HepG2 (cell line): ENCODE measurements around the gene MGLL. TPM values are rescaled to one million over a fixed set of nuclear protein-coding genes. Genes with fewer than 3 reads are reported as not detected.

Source experiments
- ATAC-seq: fragments of 200-7000 bp; cut with Tn5 transposase; 3 replicates; pipeline ENCODE4 v1.9.1; 2020; ENCODE audit warnings: mild to moderate bottlenecking, moderate library complexity
- BruUV-seq: library from RNA; stranded (reverse); fragments of 400-500 nt; replicated peaks from 2 replicates; lab custom pipeline; 2021; lab: Mats Ljungman, UMichigan
- CTCF ChIA-PET: fragments of 300-600 bp; formaldehyde crosslinking; extraction: SDS; loops from one replicate; lab custom pipeline; 2021; ENCODE audit warnings: low total read pairs, inconsistent platforms, low intra/inter-chr PET ratio; lab: Yijun Ruan, JAX
- POLR2A ChIA-PET: fragments of 350-600 bp; sonication (Branson Sonifier 250); formaldehyde crosslinking; loops from one replicate; lab custom pipeline; 2020; ENCODE audit warnings: antibody characterized with exemption, inconsistent platforms; lab: Yijun Ruan, JAX
- DNase-seq: peaks from one replicate; pipeline ENCODE4 v3.0.0-alpha.2; 2015; ENCODE audit warnings: low spot score
- FAIRE-seq: peaks from 3 replicates; lab custom pipeline; 2011; peaks lifted over from hg19 to GRCh38; lab: Jason Lieb, UNC
- H2AFZ ChIP-seq: one replicate; pipeline ENCODE4 v1.6.1; 2011; ENCODE audit warnings: low read length, inconsistent platforms
- H3K27ac ChIP-seq: fragments of 300-600 bp; 3 replicates; pipeline ENCODE4 v1.8.0; 2011; ENCODE audit warnings: mixed run types, mild to moderate bottlenecking, mixed read lengths, low read length, inconsistent platforms; ENCODE audit not compliant: insufficient read depth; ENCODE audit errors: extremely low read length
- H3K27me3 ChIP-seq, 2 experiments: fragments of 200-600 bp in 1 of 2; 2 replicates in 1 of 2; 3 replicates in 1 of 2; pipeline versions ENCODE4 v1.6.0 to v1.8.0; 2011; ENCODE audit warnings: low read length in 2 of 2, mild to moderate bottlenecking in 2 of 2, moderate library complexity in 2 of 2, inconsistent platforms in 1 of 2; ENCODE audit not compliant: insufficient read depth in 2 of 2, control insufficient read depth in 1 of 2
- H3K36me3 ChIP-seq, 2 experiments: fragments of 200-600 bp in 1 of 2; replicated peaks in 1 of 2; 2 replicates in 1 of 2; 3 replicates in 1 of 2; pipeline versions ENCODE4 v1.5.1 to v1.8.0; 2011; ENCODE audit warnings: low read length in 2 of 2, inconsistent platforms in 1 of 2; ENCODE audit not compliant: insufficient read depth in 2 of 2, control insufficient read depth in 1 of 2
- H3K4me1 ChIP-seq: 2 replicates; pipeline ENCODE4 v1.5.1; 2012; ENCODE audit warnings: low read length, inconsistent platforms; ENCODE audit not compliant: insufficient read depth
- H3K4me2 ChIP-seq: 2 replicates; pipeline ENCODE4 v1.6.0; 2011; ENCODE audit warnings: low read depth, low read length, inconsistent platforms
- H3K4me3 ChIP-seq, 3 experiments: fragments of 200-600 bp in 1 of 3; sonication (generic), shearing (Covaris generic) in 1 of 3; replicated peaks in 1 of 3; 2 replicates each; pipeline ENCODE4 v1.5.1; 2011 to 2016; ENCODE audit warnings: low read length in 3 of 3, inconsistent platforms in 2 of 3, low read depth in 2 of 3, mild to moderate bottlenecking in 2 of 3, control low read depth in 1 of 3, mixed read lengths in 1 of 3; ENCODE audit not compliant: insufficient read depth in 1 of 3
- H3K79me2 ChIP-seq: one replicate; pipeline ENCODE4 v1.6.1; 2011; ENCODE audit warnings: low read length, inconsistent platforms; ENCODE audit not compliant: insufficient read depth
- H3K9ac ChIP-seq: 2 replicates; pipeline ENCODE4 v1.6.0; 2011; ENCODE audit warnings: mild to moderate bottlenecking, low read depth, low read length, inconsistent platforms; ENCODE audit not compliant: insufficient read depth
- H3K9me3 ChIP-seq: 2 replicates; pipeline ENCODE4 v1.5.1; 2012; ENCODE audit warnings: mild to moderate bottlenecking, low read length
- H4K20me1 ChIP-seq: 2 replicates; pipeline ENCODE4 v1.6.0; 2011; ENCODE audit warnings: inconsistent platforms, mild to moderate bottlenecking, low read length, moderate library complexity; ENCODE audit not compliant: insufficient read depth
- CREB1 ChIP-seq, 2 experiments: fragments of 450-650 bp in 1 of 2; IDR thresholded peaks; 2 replicates each; pipeline ENCODE4 v1.6.1; 2016 to 2017; ENCODE audit warnings: control low read depth in 1 of 2, mild to moderate bottlenecking in 1 of 2, missing compliant biosample characterization in 1 of 2, missing genetic modification characterization in 1 of 2
- GTF3A ChIP-seq: sonication (generic); formaldehyde crosslinking; conservative IDR thresholded peaks from 2 replicates; pipeline ENCODE4 v1.4.0; 2020; ENCODE audit warnings: mild to moderate bottlenecking, missing genetic modification reagents
- IKZF1 ChIP-seq: fragments of 450-650 bp; IDR thresholded peaks from 2 replicates; pipeline ENCODE4 v1.7.1; 2016
- MTF2 ChIP-seq: sonication (generic); formaldehyde crosslinking; IDR thresholded peaks from 2 replicates; pipeline ENCODE4 v1.5.0; 2020; ENCODE audit warnings: missing genetic modification reagents, borderline replicate concordance
- REPIN1 ChIP-seq: sonication (generic); formaldehyde crosslinking; IDR thresholded peaks from 2 replicates; pipeline ENCODE4 v1.8.0; 2022; ENCODE audit warnings: missing genetic modification reagents, low read depth, mild to moderate bottlenecking, borderline replicate concordance
- SNAI1 ChIP-seq: sonication (generic); formaldehyde crosslinking; IDR thresholded peaks from 2 replicates; pipeline ENCODE4 v1.5.0; 2020; ENCODE audit warnings: mild to moderate bottlenecking, missing genetic modification reagents, borderline replicate concordance
- ZMYM4 ChIP-seq: sonication (generic); formaldehyde crosslinking; IDR thresholded peaks from 2 replicates; pipeline ENCODE4 v1.8.1; 2023; ENCODE audit warnings: mild to moderate bottlenecking, missing genetic modification reagents
- ZNF264 ChIP-seq: sonication (generic); formaldehyde crosslinking; IDR thresholded peaks from 2 replicates; pipeline ENCODE4 v1.4.0; 2020; ENCODE audit warnings: missing genetic modification reagents
- ZNF530 ChIP-seq: sonication (generic); formaldehyde crosslinking; IDR thresholded peaks from 2 replicates; pipeline ENCODE4 v1.5.0; 2020; ENCODE audit warnings: low read depth, mild to moderate bottlenecking, missing genetic modification reagents
- ZNF710 ChIP-seq: sonication (generic); formaldehyde crosslinking; IDR thresholded peaks from 2 replicates; pipeline ENCODE4 v1.5.0; 2020; ENCODE audit warnings: mild to moderate bottlenecking, missing genetic modification reagents, borderline replicate concordance
- ZNF761 ChIP-seq: sonication (generic); formaldehyde crosslinking; conservative IDR thresholded peaks from 2 replicates; pipeline ENCODE4 v1.4.0; 2020; ENCODE audit warnings: mild to moderate bottlenecking, missing genetic modification reagents
- ZNF83 ChIP-seq: sonication (generic); formaldehyde crosslinking; IDR thresholded peaks from 2 replicates; pipeline ENCODE4 v1.4.0; 2020; ENCODE audit warnings: missing genetic modification reagents, mild to moderate bottlenecking, borderline replicate concordance
- WGBS: methylation state at CpG from one replicate; pipeline ENCODE4 v1.1.6; 2017; ENCODE audit warnings: low lambda C conversion rate; 5-methylcytosine and 5-hydroxymethylcytosine counted together
- in situ Hi-C: cut with HindIII; loops from 2 replicates; pipeline ENCODE4 v1.10.0; 2017; ENCODE audit warnings: low pct_unique_long_range_greater_than_20kb; ENCODE audit not compliant: extremely low pct_ligation_motif_present
- intact Hi-C: fragments of 100-400 bp; cut with micrococcal nuclease; formaldehyde crosslinking; loops from one replicate; pipeline ENCODE4 v1.10.0; 2022; ENCODE audit not compliant: unreplicated experiment
- polyA plus RNA-seq, 8 experiments: library from polyadenylated mRNA; depleted of rRNA in 3 of 8; stranded (reverse) in 7 of 8; unstranded in 1 of 8; fragments of >200 nt; fragmentation: Illumina TruSeq in 4 of 8; extraction: Trizol in 4 of 8; gene quantifications; 2 replicates each; pipeline versions ENCODE4 v1.2.1 to v1.2.3, GENCODE V29; 2011 to 2016; ENCODE audit warnings: low read depth in 4 of 8, missing spikeins in 1 of 8, mixed read lengths in 1 of 8; ENCODE audit not compliant: insufficient read depth in 1 of 8
- total RNA-seq, 5 experiments: library from RNA; depleted of rRNA; stranded (reverse); fragments of >200 nt; fragmentation: Illumina TruSeq; extraction: Trizol; gene quantifications; 2 replicates each; pipeline ENCODE4 v1.2.3, GENCODE V29; 2016; ENCODE audit warnings: low read depth in 1 of 5
- TF ChIP-seq, protein P1 (sequence below): sonication (generic); formaldehyde crosslinking; IDR thresholded peaks from 2 replicates; pipeline ENCODE4 v1.5.0; 2020; ENCODE audit warnings: mild to moderate bottlenecking, missing genetic modification reagents

Gene MGLL
- total and polyA plus RNA-seq, 2 of the 13 experiments (the other 11 are each of a cell fraction or from before 2014, with no cell fraction given), result not detected

DNA sequence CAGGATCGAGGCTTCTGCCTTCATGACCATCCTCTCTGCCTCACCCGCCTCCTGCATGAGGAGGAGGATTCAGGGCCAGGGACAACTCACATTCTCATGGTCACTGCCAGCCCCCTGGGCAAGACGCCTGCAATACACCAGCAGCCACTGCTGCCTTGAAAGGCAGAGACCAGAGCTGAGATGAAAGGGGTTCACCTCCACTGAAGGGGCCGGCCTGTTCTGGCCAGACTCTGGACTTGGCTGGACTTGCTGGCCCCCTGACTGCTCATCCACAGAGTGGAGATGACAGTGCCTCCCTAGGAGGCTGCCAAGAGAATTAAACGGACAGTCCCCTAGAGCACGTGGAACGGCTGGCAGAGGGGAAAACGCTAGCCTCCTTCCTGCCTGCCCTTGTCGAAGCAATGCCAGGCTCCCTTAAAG, 35.2 kb downstream of the MGLL start:
- Histone ChIP-seq H3K4me2 (no peak overlapping the region), H3K9me3 (no peaks in the 10 kb centered on the region), H3K36me3 (no peaks in the 10 kb centered on the region), H3K79me2 (no peaks in the 10 kb centered on the region), H3K9ac (no peak overlapping the region), H4K20me1 (no peaks in the 10 kb centered on the region), H3K4me1 (no peaks in the 10 kb centered on the region), H3K27ac (no peak overlapping the region), H3K27me3 (peaks cover 10 to 49% of the 10 kb centered on the region in 2 experiments; a peak in 4 of 5 replicates), H3K4me3 (no peak overlapping the region), H2AFZ (no peak overlapping the region)
- FAIRE-seq (no peak), DNase-seq (no peak), ATAC-seq (no peak)
- BruUV-seq, result no TSS peak
- in situ Hi-C loops, result no loop called here
- POLR2A ChIA-PET, result no interaction called here
- CTCF ChIA-PET, result no interaction called here
- 17% methylated on average over 9 of the region's 9 CpGs for WGBS
- TF ChIP-seq IKZF1, result no peak
- TF ChIP-seq ZNF761 (CRISPR knock-in tag), result no peak
- TF ChIP-seq ZNF710 (CRISPR knock-in tag), result no peak
- TF ChIP-seq GTF3A, result no peak
- no peak for TF ChIP-seq CREB1 (IDR thresholded peaks at IDR 0.05)
- TF ChIP-seq CREB1 (CRISPR knock-in tag; IDR thresholded peaks at IDR 0.05), result no peak
- no peak for TF ChIP-seq ZNF530 (CRISPR knock-in tag)
- no peak for TF ChIP-seq ZNF264 (CRISPR knock-in tag)
- TF ChIP-seq REPIN1, result no peak
- TF ChIP-seq ZMYM4 (CRISPR knock-in tag), result no peak
- no peak for TF ChIP-seq SNAI1 (CRISPR knock-in tag)
- TF ChIP-seq, protein P1, sequence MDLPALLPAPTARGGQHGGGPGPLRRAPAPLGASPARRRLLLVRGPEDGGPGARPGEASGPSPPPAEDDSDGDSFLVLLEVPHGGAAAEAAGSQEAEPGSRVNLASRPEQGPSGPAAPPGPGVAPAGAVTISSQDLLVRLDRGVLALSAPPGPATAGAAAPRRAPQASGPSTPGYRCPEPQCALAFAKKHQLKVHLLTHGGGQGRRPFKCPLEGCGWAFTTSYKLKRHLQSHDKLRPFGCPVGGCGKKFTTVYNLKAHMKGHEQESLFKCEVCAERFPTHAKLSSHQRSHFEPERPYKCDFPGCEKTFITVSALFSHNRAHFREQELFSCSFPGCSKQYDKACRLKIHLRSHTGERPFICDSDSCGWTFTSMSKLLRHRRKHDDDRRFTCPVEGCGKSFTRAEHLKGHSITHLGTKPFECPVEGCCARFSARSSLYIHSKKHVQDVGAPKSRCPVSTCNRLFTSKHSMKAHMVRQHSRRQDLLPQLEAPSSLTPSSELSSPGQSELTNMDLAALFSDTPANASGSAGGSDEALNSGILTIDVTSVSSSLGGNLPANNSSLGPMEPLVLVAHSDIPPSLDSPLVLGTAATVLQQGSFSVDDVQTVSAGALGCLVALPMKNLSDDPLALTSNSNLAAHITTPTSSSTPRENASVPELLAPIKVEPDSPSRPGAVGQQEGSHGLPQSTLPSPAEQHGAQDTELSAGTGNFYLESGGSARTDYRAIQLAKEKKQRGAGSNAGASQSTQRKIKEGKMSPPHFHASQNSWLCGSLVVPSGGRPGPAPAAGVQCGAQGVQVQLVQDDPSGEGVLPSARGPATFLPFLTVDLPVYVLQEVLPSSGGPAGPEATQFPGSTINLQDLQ (CRISPR knock-in tag), result no peak
- no peak for TF ChIP-seq ZNF83 (CRISPR knock-in tag)
- TF ChIP-seq MTF2, result no peak
- intact Hi-C loops, result no loop called here
